ENCODE data around the gene AGMO. TPM values are rescaled to one million over a fixed set of nuclear protein-coding genes. Genes with fewer than 3 reads are reported as not detected.

AGMO gene
- total RNA-seq, 4 donors from 2014 or later, result 0.11 to 0.55 TPM; not detected in 2

- H3K36me3 ChIP-seq, result no peaks in the 10 kb centered on the region
- intact Hi-C loops (cut with DNase I; ENCODE audit: low total_unique reads), result no loop called here
- no peak for DNase-seq
These were observed 393.9 kb downstream of the AGMO start for GRCh38 chr7:15167912-15168311.

DNA sequence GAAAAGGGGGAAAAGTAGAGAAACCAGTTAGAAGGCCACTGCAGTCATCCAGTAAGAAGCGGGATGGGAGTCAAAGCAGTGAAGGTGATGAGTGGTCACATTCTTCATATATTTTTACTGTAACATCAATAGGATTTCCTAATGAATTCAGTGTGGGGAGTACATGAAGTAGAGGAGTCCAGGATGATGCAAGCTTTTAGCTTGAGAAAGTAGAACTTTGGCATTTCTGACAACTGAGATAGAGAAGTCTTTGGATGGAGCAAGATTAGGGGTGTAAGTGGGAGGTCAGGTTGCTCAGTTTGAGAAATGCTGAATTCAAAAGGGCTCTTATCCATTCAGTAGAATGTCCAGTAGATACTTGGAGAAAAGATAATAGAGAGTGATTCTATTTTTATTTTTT is 395.2 kb downstream of the AGMO start:
- Histone ChIP-seq H3K4me3 (no peak overlapping the region), H3K36me3 (no peaks in the 10 kb centered on the region), H3K9me3 (no peaks in the 10 kb centered on the region), H3K27me3 (no peaks in the 10 kb centered on the region), H3K27ac (no peak overlapping the region), H3K4me1 (no peaks in the 10 kb centered on the region)
- DNase-seq (no peak), ATAC-seq (no peak)
- in situ Hi-C loops (cut with MboI; ENCODE audit: low sequenced_read_pairs in 4 of 4) (no loop called here), intact Hi-C loops (cut with DNase I; ENCODE audit: low total_unique reads) (no loop called here)
- TF ChIP-seq, protein P1, sequence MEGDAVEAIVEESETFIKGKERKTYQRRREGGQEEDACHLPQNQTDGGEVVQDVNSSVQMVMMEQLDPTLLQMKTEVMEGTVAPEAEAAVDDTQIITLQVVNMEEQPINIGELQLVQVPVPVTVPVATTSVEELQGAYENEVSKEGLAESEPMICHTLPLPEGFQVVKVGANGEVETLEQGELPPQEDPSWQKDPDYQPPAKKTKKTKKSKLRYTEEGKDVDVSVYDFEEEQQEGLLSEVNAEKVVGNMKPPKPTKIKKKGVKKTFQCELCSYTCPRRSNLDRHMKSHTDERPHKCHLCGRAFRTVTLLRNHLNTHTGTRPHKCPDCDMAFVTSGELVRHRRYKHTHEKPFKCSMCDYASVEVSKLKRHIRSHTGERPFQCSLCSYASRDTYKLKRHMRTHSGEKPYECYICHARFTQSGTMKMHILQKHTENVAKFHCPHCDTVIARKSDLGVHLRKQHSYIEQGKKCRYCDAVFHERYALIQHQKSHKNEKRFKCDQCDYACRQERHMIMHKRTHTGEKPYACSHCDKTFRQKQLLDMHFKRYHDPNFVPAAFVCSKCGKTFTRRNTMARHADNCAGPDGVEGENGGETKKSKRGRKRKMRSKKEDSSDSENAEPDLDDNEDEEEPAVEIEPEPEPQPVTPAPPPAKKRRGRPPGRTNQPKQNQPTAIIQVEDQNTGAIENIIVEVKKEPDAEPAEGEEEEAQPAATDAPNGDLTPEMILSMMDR (IDR thresholded peaks at IDR 0.05 in 4 of 5, conservative IDR thresholded peaks at IDR 0.05 in 1 of 5), result no peak
- no peak for TF ChIP-seq POLR2A (IDR thresholded peaks at IDR 0.05)

More at GRCh38 chr7:15167912-15168311, 393.9 kb downstream of the AGMO start:
- TF ChIP-seq, protein P1 (IDR thresholded peaks at IDR 0.05 in 4 of 5, conservative IDR thresholded peaks at IDR 0.05 in 1 of 5), result no peak
- TF ChIP-seq POLR2A (IDR thresholded peaks at IDR 0.05), result no peak
- ATAC-seq, result no peak
- no peak overlapping the region for H3K27ac ChIP-seq
- no peaks in the 10 kb centered on the region for H3K9me3 ChIP-seq
- no peaks in the 10 kb centered on the region for H3K27me3 ChIP-seq
- H3K4me3 ChIP-seq, result no peak overlapping the region
- in situ Hi-C loops (cut with MboI; ENCODE audit: low sequenced_read_pairs in 4 of 4), result no loop called here
- no peaks in the 10 kb centered on the region for H3K4me1 ChIP-seq

- no peaks in the 10 kb centered on the region for H3K36me3 ChIP-seq
- no peak overlapping the region for H3K4me3 ChIP-seq
- DNase-seq, result no peak
- in situ Hi-C loops (cut with MboI; ENCODE audit: low sequenced_read_pairs in 4 of 4) (no loop called here), intact Hi-C loops (cut with DNase I; ENCODE audit: low total_unique reads) (no loop called here)
- ATAC-seq, result no peak
- H3K9me3 ChIP-seq, result no peaks in the 10 kb centered on the region
- H3K4me1 ChIP-seq, result no peaks in the 10 kb centered on the region
- no peak overlapping the region for H3K27ac ChIP-seq
- TF ChIP-seq, protein P1 (IDR thresholded peaks at IDR 0.05 in 4 of 5, conservative IDR thresholded peaks at IDR 0.05 in 1 of 5), result no peak
- TF ChIP-seq POLR2A (IDR thresholded peaks at IDR 0.05), result no peak
- H3K27me3 ChIP-seq, result no peaks in the 10 kb centered on the region
These were observed 402.6 kb downstream of the AGMO start for GRCh38 chr7:15159261-15159660.

DNA sequence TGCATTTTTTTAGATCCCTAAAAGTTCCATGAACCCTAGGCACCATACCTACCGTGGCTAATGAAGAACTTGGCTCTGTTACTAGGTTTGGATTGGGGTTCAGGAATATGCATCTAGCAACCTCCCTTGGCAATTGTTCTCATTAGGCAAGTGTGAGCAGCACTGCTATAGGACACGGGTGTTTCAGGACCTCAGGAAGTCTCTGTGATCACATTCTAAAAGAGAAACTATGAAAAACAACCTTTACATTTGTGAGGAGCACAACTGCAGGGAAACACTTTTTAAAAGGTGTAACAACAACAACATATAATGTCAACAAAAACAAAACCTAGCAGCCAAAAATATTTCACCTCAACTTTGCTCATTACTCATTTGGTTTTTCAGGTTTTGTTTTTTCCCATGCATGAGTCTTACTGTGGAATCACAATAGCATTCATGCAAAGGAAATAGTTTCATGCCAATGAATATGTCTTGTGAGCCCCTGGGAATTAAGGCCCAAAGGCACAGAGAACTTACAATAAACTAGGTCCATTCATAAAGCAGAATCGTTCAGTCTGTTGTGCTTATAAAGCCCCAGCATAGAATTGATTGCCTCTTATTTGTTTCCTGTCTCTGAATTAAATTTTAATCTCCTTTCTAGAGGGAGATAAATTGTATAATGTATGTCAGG is 403.5 kb downstream of the AGMO start:
- TF ChIP-seq, protein P1 (IDR thresholded peaks at IDR 0.05 in 4 of 5, conservative IDR thresholded peaks at IDR 0.05 in 1 of 5), result no peak
- TF ChIP-seq POLR2A (IDR thresholded peaks at IDR 0.05), result no peak
- Histone ChIP-seq H3K27ac (no peak overlapping the region), H3K4me1 (no peaks in the 10 kb centered on the region), H3K9me3 (no peaks in the 10 kb centered on the region), H3K27me3 (no peaks in the 10 kb centered on the region), H3K36me3 (no peaks in the 10 kb centered on the region), H3K4me3 (no peak overlapping the region)
- intact Hi-C loops (cut with DNase I; ENCODE audit: low total_unique reads) (no loop called here), in situ Hi-C loops (cut with MboI; ENCODE audit: low sequenced_read_pairs in 4 of 4) (no loop called here)
- DNase-seq (no peak), ATAC-seq (no peak)

Other genes with a start within 250 kb of the AGMO start
- gene MEOX2, start 124.7 kb upstream of the AGMO start, total RNA-seq, result 10 to 100 TPM in 1 of 4 donors, 1 to 10 TPM in 3; 4.3 to 16.2 (median 7.3) TPM